ENCODE data around the gene UGGT2.

- no peak for TF ChIP-seq CTCF (IDR thresholded peaks at IDR 0.05; ENCODE audit: low read depth, low read length, poor library complexity, severe bottlenecking)
- no peak for TF ChIP-seq EZH2phosphoT487 (IDR thresholded peaks at IDR 0.05; ENCODE audit: borderline replicate concordance, low read length)
Observed at GRCh38 chr13:96071504-96071903, 18.3 kb upstream of the UGGT2 start.

Measured in DOHH2 (cell line).